Measurements from ENCODE around the gene HSPG2.

GRCh38 chr1:21857840-21858670 lies 79.1 kb downstream of the HSPG2 start:
- TF ChIP-seq CTCF (IDR thresholded peaks at IDR 0.05; ENCODE audit: poor library complexity, severe bottlenecking), result no peak
- TF ChIP-seq EZH2 (IDR thresholded peaks at IDR 0.05; ENCODE audit: borderline replicate concordance, insufficient read depth, low read length, poor library complexity, severe bottlenecking), result no peak
- TF ChIP-seq MXI1 (conservative IDR thresholded peaks at IDR 0.05; ENCODE audit: poor library complexity, severe bottlenecking), result no peak

Data from neural cell (in vitro differentiated cells).